Tibial artery (tissue), 4 donors: ENCODE results near the gene ZCCHC14.
"Not testable (repeated sequence)": the region's sequence is repeated elsewhere in the genome, so short reads cannot be mapped to it uniquely, and the experiment has no call there.

Experiments used
- DNase-seq, 2 donors: peaks; one replicate each; pipeline ENCODE4 v3.0.0-alpha.2; 2019
- H3K27ac ChIP-seq, 2 donors: fragments of 200-600 bp; sonication (generic) in 1 of 2; 1 replicate in 1 of 2; 2 replicates in 1 of 2; pipeline ENCODE4 v1.5.1; 2018 to 2019; ENCODE audit warnings: mild to moderate bottlenecking in 1 of 2
- H3K27me3 ChIP-seq, 2 donors: fragments of 200-600 bp; sonication (generic) in 1 of 2; one replicate each; pipeline versions ENCODE4 v1.5.1 to v1.6.0; 2016 to 2019
- H3K36me3 ChIP-seq, 3 donors: fragments of 200-600 bp; sonication (generic) in 2 of 3; one replicate each; pipeline ENCODE4 v1.5.1; 2016 to 2019; ENCODE audit warnings: mild to moderate bottlenecking in 2 of 3
- H3K4me1 ChIP-seq, 4 donors: fragments of 200-600 bp; sonication (generic) in 2 of 4; 1 replicate in 3 of 4; 2 replicates in 1 of 4; pipeline ENCODE4 v1.5.1; 2016 to 2019
- H3K4me3 ChIP-seq, 2 donors: fragments of 200-600 bp; sonication (generic) in 1 of 2; 1 replicate in 1 of 2; 2 replicates in 1 of 2; pipeline ENCODE4 v1.5.1; 2018 to 2019; ENCODE audit warnings: mild to moderate bottlenecking in 2 of 2
- H3K9me3 ChIP-seq, 3 donors: fragments of 200-600 bp; sonication (generic) in 1 of 3; one replicate each; pipeline ENCODE4 v1.5.1; 2016 to 2019
- CTCF ChIP-seq, 2 experiments: fragments of 200-600 bp in 1 of 2; fragments of 450-650 bp in 1 of 2; IDR thresholded peaks; one replicate each; pipeline ENCODE4 v1.5.1; 2017 to 2019; ENCODE audit warnings: antibody characterized with exemption in 2 of 2, mild to moderate bottlenecking in 1 of 2, moderate library complexity in 1 of 2
- intact Hi-C: fragments of 100-400 bp; cut with DNase I; formaldehyde crosslinking; loops from one replicate; pipeline ENCODE4 v1.15.0; 2023; ENCODE audit warnings: low total_unique reads

The ZCCHC14 gene

GRCh38 chr16:87489434-87490045, 3.3 kb downstream of the ZCCHC14 start:
- Histone ChIP-seq H3K9me3 (no peaks in the 10 kb centered on the region), H3K4me1 (peaks cover 0 to 79% (median 58%) of the 10 kb centered on the region in 4 donors), H3K4me3 (peak overlapping the region; percentile 64 to 68), H3K27ac (peak overlapping the region; percentile 71 to 73), H3K27me3 (no peaks in the 10 kb centered on the region), H3K36me3 (no peaks in the 10 kb centered on the region)
- no peak for DNase-seq
- intact Hi-C loops, result no loop called here
- no peak for TF ChIP-seq CTCF (IDR thresholded peaks at IDR 0.05)

GRCh38 chr16:87488960-87489359, 3.9 kb downstream of the ZCCHC14 start:
- H3K36me3 ChIP-seq, DNase-seq, intact Hi-C loops, H3K9me3 ChIP-seq, H3K27me3 ChIP-seq: not testable (repeated sequence)
- Histone ChIP-seq H3K27ac (peak overlapping the region in 1 of 2 donors; percentile 73), H3K4me1 (peaks cover 0 to 82% (median 61%) of the 10 kb centered on the region in 4 donors), H3K4me3 (peak overlapping the region; percentile 64 to 68)

- H3K36me3 ChIP-seq, result no peaks in the 10 kb centered on the region
- intact Hi-C loops, result no loop called here
- no peak for TF ChIP-seq CTCF (IDR thresholded peaks at IDR 0.05)
- DNase-seq, result peak; percentile 68 to 72
- H3K9me3 ChIP-seq, result no peaks in the 10 kb centered on the region
- H3K4me1 ChIP-seq, result peaks cover 0 to 88% (median 55%) of the 10 kb centered on the region in 4 donors
- peak overlapping the region; percentile 28 to 42 for H3K27ac ChIP-seq
- peak overlapping the region in 1 of 2 donors; percentile 20 for H3K4me3 ChIP-seq
- no peaks in the 10 kb centered on the region for H3K27me3 ChIP-seq
These were observed 5.4 kb downstream of the ZCCHC14 start for GRCh38 chr16:87487361-87487924.

GRCh38 chr16:87486713-87487247, 6.0 kb downstream of the ZCCHC14 start:
- H3K4me1 ChIP-seq, result peaks cover 0 to 92% (median 55%) of the 10 kb centered on the region in 4 donors
- H3K4me3 ChIP-seq, result no peak overlapping the region
- TF ChIP-seq CTCF (IDR thresholded peaks at IDR 0.05), result no peak
- no peak for DNase-seq
- no peaks in the 10 kb centered on the region for H3K9me3 ChIP-seq
- H3K27me3 ChIP-seq, result no peaks in the 10 kb centered on the region
- peak overlapping the region; percentile 28 to 42 for H3K27ac ChIP-seq
- no peaks in the 10 kb centered on the region for H3K36me3 ChIP-seq
- intact Hi-C loops, result no loop called here

- no peak for DNase-seq
- Histone ChIP-seq H3K27me3 (no peaks in the 10 kb centered on the region), H3K36me3 (no peaks in the 10 kb centered on the region), H3K4me3 (no peak overlapping the region), H3K4me1 (peaks cover 0 to 87% (median 51%) of the 10 kb centered on the region in 4 donors), H3K27ac (peak overlapping the region in 1 of 2 donors; percentile 42), H3K9me3 (no peaks in the 10 kb centered on the region)
- TF ChIP-seq CTCF (IDR thresholded peaks at IDR 0.05), result no peak
- intact Hi-C loops, result no loop called here
These were observed 6.5 kb downstream of the ZCCHC14 start for GRCh38 chr16:87486282-87486681.

GRCh38 chr16:87485792-87486191, 7.0 kb downstream of the ZCCHC14 start:
- intact Hi-C loops, H3K4me3 ChIP-seq, H3K36me3 ChIP-seq, H3K9me3 ChIP-seq, DNase-seq, H3K27me3 ChIP-seq: not testable (repeated sequence)
- H3K4me1 ChIP-seq, result peaks cover 0 to 82% (median 46%) of the 10 kb centered on the region in 4 donors
- H3K27ac ChIP-seq, result peak overlapping the region in 1 of 2 donors; percentile 42
